A673 (cell line): ENCODE data around the gene PTK7. TPM values are rescaled to one million over a fixed set of nuclear protein-coding genes. Genes with fewer than 3 reads are reported as not detected.
A peak's percentile ranks its signal among the peaks of the same experiment; 100 is the strongest.

Source experiments
- BruUV-seq: library from RNA; stranded (reverse); fragments of 400-500 nt; replicated peaks from 2 replicates; lab custom pipeline; 2021; lab: Mats Ljungman, UMichigan
- CTCF ChIA-PET: fragments of 300-600 bp; sonication (Branson Sonifier 250); formaldehyde crosslinking; loops from one replicate; lab custom pipeline; 2022; ENCODE audit warnings: antibody characterized with exemption; lab: Charles Lee
- POLR2A ChIA-PET: fragments of 300-600 bp; sonication (Branson Sonifier 250); formaldehyde crosslinking; loops from one replicate; lab custom pipeline; 2022; ENCODE audit warnings: antibody characterized with exemption; ENCODE audit not compliant: low non-redundant PET; lab: Charles Lee
- DNase-seq: peaks from one replicate; pipeline ENCODE4 v3.0.0-alpha.2; 2015; ENCODE audit warnings: low spot score
- H3K27ac ChIP-seq: fragments of 200-600 bp; sonication (generic); 2 replicates; pipeline ENCODE4 v1.5.1; 2016; ENCODE audit warnings: mixed run types, low read depth, mild to moderate bottlenecking, mixed read lengths, antibody characterized with exemption, low read length; ENCODE audit not compliant: poor library complexity, severe bottlenecking
- H3K27me3 ChIP-seq: fragments of 200-600 bp; sonication (generic); replicated peaks from 2 replicates; pipeline ENCODE4 v1.6.1; 2017; ENCODE audit warnings: mixed run types, low read depth, mild to moderate bottlenecking, mixed read lengths, antibody characterized with exemption, low read length; ENCODE audit not compliant: insufficient read depth, poor library complexity
- H3K36me3 ChIP-seq: fragments of 200-600 bp; sonication (generic); 2 replicates; pipeline ENCODE4 v1.6.1; 2016; ENCODE audit warnings: mixed run types, mild to moderate bottlenecking, mixed read lengths, antibody characterized with exemption, low read length; ENCODE audit not compliant: insufficient read depth, poor library complexity, severe bottlenecking
- H3K4me1 ChIP-seq: fragments of 200-600 bp; sonication (generic); 2 replicates; pipeline ENCODE4 v1.6.1; 2017; ENCODE audit warnings: mixed run types, mild to moderate bottlenecking, mixed read lengths, antibody characterized with exemption, low read length; ENCODE audit not compliant: insufficient read depth, poor library complexity, severe bottlenecking
- H3K4me3 ChIP-seq: fragments of 200-600 bp; sonication (generic); 2 replicates; pipeline ENCODE4 v1.5.1; 2016; ENCODE audit warnings: low read depth, mixed run types, mild to moderate bottlenecking, mixed read lengths, low read length; ENCODE audit not compliant: poor library complexity, severe bottlenecking
- H3K9me3 ChIP-seq: fragments of 200-600 bp; sonication (generic); 2 replicates; pipeline ENCODE4 v1.6.1; 2016; ENCODE audit warnings: mixed run types, low read depth, mild to moderate bottlenecking, mixed read lengths, antibody characterized with exemption, low read length; ENCODE audit not compliant: poor library complexity, severe bottlenecking
- CTCF ChIP-seq: fragments of 300-800, 200-600 bp; sonication (generic); conservative IDR thresholded peaks from 2 replicates; pipeline ENCODE4 v1.5.1; 2017; ENCODE audit warnings: low read depth, mild to moderate bottlenecking, antibody characterized with exemption, low read length, moderate library complexity, mixed read lengths
- EZH2 ChIP-seq: fragments of 200-600 bp; sonication (generic); IDR thresholded peaks from 2 replicates; pipeline ENCODE4 v1.6.1; 2017; ENCODE audit warnings: borderline replicate concordance, low read depth, mild to moderate bottlenecking, mixed read lengths, antibody characterized with exemption, low read length; ENCODE audit not compliant: poor library complexity, severe bottlenecking
- intact Hi-C: fragments of 100-400 bp; cut with micrococcal nuclease; formaldehyde crosslinking; loops from one replicate; pipeline ENCODE4 v1.10.0; 2022; ENCODE audit not compliant: unreplicated experiment
- total RNA-seq: library from RNA; stranded (reverse); gene quantifications from 2 replicates; pipeline ENCODE4 v1.2.3, GENCODE V29; 2021

PTK7 gene
- total RNA-seq, 1 experiment from 2014 or later, result 84.5 TPM

DNA sequence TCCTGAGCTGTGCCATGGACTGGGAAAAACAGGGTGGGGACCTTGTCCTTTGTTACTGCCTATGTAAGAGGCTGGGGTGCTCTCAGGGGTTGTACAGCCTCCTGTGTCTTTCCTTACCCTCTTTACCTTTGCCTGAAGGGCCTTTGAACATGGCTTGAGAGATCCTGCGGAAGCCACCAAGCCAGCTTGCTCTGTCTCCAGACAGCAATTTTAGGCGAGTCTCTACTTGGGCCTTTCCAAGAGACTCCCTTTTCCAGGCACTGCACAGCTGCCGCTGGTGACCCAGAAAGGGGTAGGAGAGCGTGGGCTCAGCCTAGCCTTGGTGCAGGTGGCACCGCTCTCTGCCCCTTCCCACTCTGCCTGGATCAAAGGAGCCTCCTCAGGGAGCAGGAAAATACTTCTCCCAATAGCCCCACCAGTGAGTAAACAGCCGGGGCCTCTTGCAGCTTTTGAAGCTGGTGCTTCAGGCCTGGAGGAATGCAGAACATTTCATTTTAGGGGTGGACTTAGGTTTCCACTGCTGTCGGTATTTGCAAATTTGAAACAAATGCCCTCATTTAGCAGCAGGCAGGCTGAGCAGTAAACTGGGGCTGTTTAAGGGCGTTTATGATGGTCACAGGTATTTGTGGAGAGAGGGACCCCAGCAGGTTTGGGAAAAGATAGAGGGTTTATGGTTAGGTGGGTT is 13.9 kb downstream of the PTK7 start:
- Histone ChIP-seq H3K27me3 (no peaks in the 10 kb centered on the region), H3K27ac (peak overlapping the region; percentile 55), H3K4me3 (no peak overlapping the region), H3K4me1 (peaks cover 35% of the 10 kb centered on the region), H3K36me3 (no peaks in the 10 kb centered on the region), H3K9me3 (no peaks in the 10 kb centered on the region)
- CTCF ChIA-PET, result interaction anchor here (0.6 kb wide), 1 partner anchor 54 kb away, joined by 3 read pairs; no protein-coding TSS in a partner anchor
- no peak for DNase-seq
- no TSS peak for BruUV-seq
- no peak for TF ChIP-seq CTCF
- TF ChIP-seq EZH2, result no peak
- POLR2A ChIA-PET, result interaction anchor here (0.6 kb wide), 1 partner anchor 11 kb away, joined by 4 read pairs; no protein-coding TSS in a partner anchor
- intact Hi-C loops, result no loop called here

GRCh38 chr6:43090559-43090956 is 14.4 kb downstream of the PTK7 start:
- H3K4me1 ChIP-seq, result peaks cover 33% of the 10 kb centered on the region
- no peak for TF ChIP-seq CTCF
- no peak for TF ChIP-seq EZH2
- intact Hi-C loops, result no loop called here
- no peaks in the 10 kb centered on the region for H3K9me3 ChIP-seq
- H3K27ac ChIP-seq, result peak overlapping the region; percentile 36
- BruUV-seq, result no TSS peak
- no peaks in the 10 kb centered on the region for H3K36me3 ChIP-seq
- DNase-seq, result peak; percentile 22
- CTCF ChIA-PET, result interaction anchor here (0.6 kb wide), 1 partner anchor 53 kb away, joined by 3 read pairs; no protein-coding TSS in a partner anchor
- H3K27me3 ChIP-seq, result no peaks in the 10 kb centered on the region
- POLR2A ChIA-PET, result no interaction called here
- no peak overlapping the region for H3K4me3 ChIP-seq

DNA sequence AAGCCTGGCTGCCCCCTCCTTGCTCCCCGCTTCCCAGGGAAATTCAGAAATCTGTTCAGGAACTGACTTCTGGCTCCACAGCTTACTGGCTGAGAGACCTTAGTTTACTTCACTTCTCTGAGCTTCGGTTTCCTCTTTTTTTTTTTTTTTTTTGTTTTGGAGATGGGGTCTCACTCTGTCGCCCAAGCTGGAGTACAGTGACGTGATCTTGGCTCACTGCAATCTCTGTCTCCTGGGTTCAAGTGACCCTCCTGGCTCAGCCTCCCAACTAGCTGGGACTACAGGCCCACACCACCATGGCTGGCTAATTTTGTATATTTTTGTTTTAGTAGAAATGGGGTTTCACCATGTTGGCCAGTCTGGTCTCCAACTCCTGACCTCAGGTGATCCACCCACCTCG is 14.9 kb downstream of the PTK7 start:
- no peak for DNase-seq
- TF ChIP-seq CTCF (no peak), EZH2 (no peak)
- H3K27me3 ChIP-seq, result no peaks in the 10 kb centered on the region
- H3K27ac ChIP-seq, result peak overlapping the region; percentile 36
- H3K4me3 ChIP-seq, result no peak overlapping the region
- intact Hi-C loops, result no loop called here
- H3K36me3 ChIP-seq, result no peaks in the 10 kb centered on the region
- CTCF ChIA-PET, result no interaction called here
- peaks cover 30% of the 10 kb centered on the region for H3K4me1 ChIP-seq
- POLR2A ChIA-PET, result no interaction called here
- no peaks in the 10 kb centered on the region for H3K9me3 ChIP-seq
- BruUV-seq, result no TSS peak
